Stimulated activated CD8-positive, alpha-beta memory T cell treated with anti-CD3 and anti-CD28 coated beads, Interleukin-7, amount 100 ng/mL, for 24 hours (primary cell): ENCODE measurements around the gene TLNRD1.

Experiments used
- DNase-seq: peaks from one replicate; pipeline ENCODE4 v3.0.0-alpha.2; 2020; ENCODE audit warnings: low read depth

TLNRD1 gene

GRCh38 chr15:81002331-81003096 is 1.8 kb downstream of the TLNRD1 start:
- no peak for DNase-seq

- no peak for DNase-seq
These were observed 2.3 kb downstream of the TLNRD1 start for GRCh38 chr15:81003097-81003350.

GRCh38 chr15:81006124-81006523 is 5.4 kb downstream of the TLNRD1 start:
- no peak for DNase-seq

- DNase-seq = no peak
These were observed 6.8 kb downstream of the TLNRD1 start for GRCh38 chr15:81007428-81008064.

- DNase-seq = no peak
These were observed 7.6 kb downstream of the TLNRD1 start for GRCh38 chr15:81008312-81008711.

GRCh38 chr15:81010086-81010485 is 9.4 kb downstream of the TLNRD1 start:
- DNase-seq = no peak

- no peak for DNase-seq
These were observed 10.9 kb downstream of the TLNRD1 start for GRCh38 chr15:81011593-81011992.

GRCh38 chr15:81012588-81012987 is 11.9 kb downstream of the TLNRD1 start:
- no peak for DNase-seq

GRCh38 chr15:81013396-81013929 is 12.7 kb downstream of the TLNRD1 start:
- no peak for DNase-seq

GRCh38 chr15:81014446-81015093 is 13.8 kb downstream of the TLNRD1 start:
- no peak for DNase-seq

GRCh38 chr15:81015621-81016488 is 15.1 kb downstream of the TLNRD1 start:
- DNase-seq = no peak

GRCh38 chr15:81016489-81017068 is 15.9 kb downstream of the TLNRD1 start:
- DNase-seq = no peak

- DNase-seq = no peak
These were observed 17.5 kb downstream of the TLNRD1 start for GRCh38 chr15:81018197-81018596.

GRCh38 chr15:81021321-81021720 is 20.6 kb downstream of the TLNRD1 start:
- DNase-seq = no peak

- no peak for DNase-seq
These were observed 23.0 kb downstream of the TLNRD1 start for GRCh38 chr15:81023483-81024264.

- no peak for DNase-seq
These were observed 23.6 kb downstream of the TLNRD1 start for GRCh38 chr15:81024265-81024872.

- DNase-seq = no peak
These were observed 24.2 kb downstream of the TLNRD1 start for GRCh38 chr15:81024936-81025335.

GRCh38 chr15:81025721-81026370 is 25.1 kb downstream of the TLNRD1 start:
- DNase-seq = no peak

GRCh38 chr15:81026836-81027599 is 26.3 kb downstream of the TLNRD1 start:
- DNase-seq = no peak
